Occipital lobe (tissue), 2 donors: Measurements from ENCODE around the gene GABPB1. TPM values are rescaled to one million over a fixed set of nuclear protein-coding genes. Genes with fewer than 3 reads are reported as not detected.

ENCODE experiments used
- DNase-seq: peaks from one replicate; lab custom pipeline; 2025; lab: John Stamatoyannopoulos, UW
- total RNA-seq: library from RNA; depleted of rRNA; stranded (reverse); fragments of >200 nt; gene quantifications from one replicate; pipeline ENCODE4 v1.2.3, GENCODE V29; 2014

The GABPB1 gene
- total RNA-seq, 1 donor from 2014 or later, result 58.2 TPM

DNA sequence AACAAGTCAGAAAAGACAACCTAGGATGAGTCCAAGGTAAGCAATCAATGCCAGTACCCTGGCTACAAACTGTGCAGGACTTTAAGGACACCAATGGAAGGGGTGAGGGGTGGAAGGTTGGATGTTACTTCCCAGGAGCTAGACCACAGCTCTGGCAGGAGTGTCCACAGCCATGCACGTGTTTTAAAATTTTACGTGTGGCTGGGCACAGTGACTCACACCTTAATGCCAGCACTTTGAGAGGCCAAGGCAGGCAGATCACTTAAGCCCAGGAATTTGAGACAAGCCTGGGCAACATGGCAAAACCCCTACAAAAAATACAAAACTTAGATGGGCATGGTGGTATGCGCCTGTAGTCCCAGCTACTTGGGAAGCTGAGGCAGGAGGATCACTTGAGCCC is 74.7 kb downstream of the GABPB1 start:
- DNase-seq, result no peak

DNA sequence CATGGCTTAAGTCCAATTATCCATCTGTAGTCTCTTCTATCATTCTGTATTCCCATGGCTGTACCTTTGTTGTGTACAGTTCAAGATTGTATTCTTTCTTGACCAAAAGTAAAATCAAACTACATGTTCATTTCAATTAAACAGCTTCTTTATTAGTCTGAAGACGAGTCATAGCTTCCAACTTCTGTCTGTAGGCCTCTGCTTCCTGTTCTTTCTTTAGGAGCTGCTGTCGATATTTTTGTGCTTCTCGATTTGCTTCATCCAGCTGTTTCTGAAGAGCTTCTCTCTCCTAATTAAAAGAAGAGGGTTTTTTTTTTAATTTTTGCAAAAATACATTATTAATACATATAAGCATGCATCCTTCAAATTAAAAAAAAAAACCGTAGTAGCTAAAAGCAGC is 76.5 kb downstream of the GABPB1 start:
- no peak for DNase-seq

DNA sequence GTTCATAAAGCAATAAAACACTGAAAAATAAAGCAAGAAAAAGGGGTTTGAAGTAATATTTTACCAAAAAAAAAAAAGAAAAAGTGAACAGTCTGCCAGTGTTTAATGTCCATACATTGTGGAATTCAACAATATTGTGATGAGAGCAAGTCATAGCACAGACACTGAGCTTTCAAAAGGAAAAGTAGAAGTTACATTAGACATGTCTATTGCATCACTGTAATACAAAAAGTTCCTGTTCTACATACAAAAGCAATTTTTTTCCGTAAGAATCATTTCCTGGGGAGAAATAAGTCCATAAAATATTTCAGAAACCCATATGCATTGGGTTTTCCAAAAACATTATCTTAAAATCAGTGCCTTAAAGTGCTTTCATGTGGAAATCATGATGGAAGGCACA is 77.6 kb downstream of the GABPB1 start:
- DNase-seq, result no peak

DNA sequence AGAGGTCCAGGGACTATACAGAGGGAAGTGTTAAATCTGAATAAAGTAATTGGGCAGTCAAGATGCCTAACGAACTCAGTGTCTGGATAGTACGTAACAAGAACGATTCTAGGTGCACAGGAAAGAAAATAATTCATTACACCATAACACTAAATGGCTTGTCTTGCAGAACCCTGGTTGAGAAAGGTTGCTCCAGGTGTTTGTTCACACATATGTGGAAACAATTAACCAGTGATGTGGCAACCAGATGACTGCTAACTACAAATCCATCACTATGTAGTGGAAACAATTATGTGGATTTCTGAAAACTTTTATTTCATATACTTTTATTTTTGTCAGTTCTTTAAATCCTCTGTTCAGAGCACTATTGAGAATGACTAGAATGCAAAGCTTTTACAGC is 79.1 kb downstream of the GABPB1 start:
- DNase-seq, result no peak

DNA sequence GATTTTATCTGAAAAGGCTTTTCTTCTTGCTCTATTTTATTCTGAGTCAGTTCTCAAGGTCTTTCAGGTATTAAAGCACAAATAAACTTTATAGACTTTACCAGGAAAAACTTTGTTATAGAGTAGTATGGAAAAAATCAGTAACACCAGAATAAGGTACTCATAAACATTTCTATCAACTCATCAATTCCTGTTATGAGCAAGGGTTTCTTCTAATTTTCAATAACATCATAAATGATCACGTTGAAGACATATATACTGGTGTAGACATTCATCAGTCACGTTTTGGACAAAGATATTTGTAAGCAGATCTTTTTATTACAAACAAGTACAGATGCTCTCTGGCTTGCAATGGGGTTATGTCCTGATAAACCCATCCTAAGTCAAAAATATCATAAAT is 79.9 kb downstream of the GABPB1 start:
- DNase-seq, result no peak

DNA sequence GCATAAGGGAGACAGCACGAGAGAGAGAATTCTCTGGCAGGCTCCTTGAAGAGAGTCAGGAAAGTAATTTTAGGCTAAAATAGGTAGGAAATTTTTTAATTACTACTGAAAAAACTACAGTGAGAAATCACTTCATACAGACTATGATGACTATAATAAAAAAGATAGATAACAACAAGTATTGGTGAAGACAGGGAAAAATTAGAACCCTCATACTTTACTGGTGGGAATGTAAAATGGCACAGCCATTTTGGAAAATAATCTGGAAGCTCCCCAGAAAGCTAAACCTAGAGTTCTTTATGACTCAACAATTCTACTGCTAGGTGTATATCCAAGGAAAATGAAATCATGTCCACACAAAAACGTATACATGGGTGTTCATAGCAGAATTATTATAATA is 87.4 kb downstream of the GABPB1 start:
- no peak for DNase-seq

DNA sequence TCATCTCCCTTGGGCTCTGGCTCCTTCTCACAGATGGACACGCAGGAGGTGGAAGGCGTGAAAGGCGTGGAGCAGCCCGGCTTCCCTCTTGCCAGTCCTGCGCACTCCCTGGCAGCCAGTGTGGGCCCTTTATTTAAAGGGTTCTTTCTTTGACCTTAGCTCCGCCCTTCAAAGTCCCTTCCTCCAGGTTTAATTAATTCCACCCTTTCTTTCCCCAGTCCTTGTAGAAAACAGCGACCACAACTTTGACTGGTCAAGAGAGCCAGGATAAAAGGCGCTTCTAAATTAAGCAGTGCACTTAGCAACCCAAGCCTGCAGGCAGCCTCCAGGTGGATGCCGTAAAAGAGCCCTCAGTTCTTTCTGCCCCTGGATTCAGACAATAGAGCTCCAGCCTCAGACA is 89.4 kb downstream of the GABPB1 start, which contains the start of gene HDC:
HDC (minus strand) TSS at position 107 of the 400 bp plus-strand sequence; CDS start at position 4, 103 bp downstream.
- DNase-seq, result no peak

DNA sequence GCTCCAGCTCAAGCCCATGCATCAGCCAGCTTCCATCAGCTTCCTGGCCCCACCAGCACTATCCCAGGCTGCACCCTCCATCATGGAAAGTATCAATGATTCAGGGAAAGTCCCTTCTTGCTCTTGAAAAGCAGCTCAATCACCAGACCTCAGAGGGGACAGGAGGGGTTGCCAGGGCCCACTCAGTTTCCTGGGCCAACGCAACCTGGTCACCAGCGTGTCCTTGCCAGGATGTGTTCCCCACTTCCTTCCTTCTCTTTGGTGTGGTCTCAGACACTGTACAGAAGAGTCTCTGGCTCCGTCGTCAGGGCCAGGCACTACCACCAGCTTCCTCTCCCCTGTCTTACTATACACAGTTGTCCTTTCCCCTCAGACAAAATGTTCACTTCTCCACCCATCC is 92.5 kb downstream of the GABPB1 start:
- no peak for DNase-seq

DNA sequence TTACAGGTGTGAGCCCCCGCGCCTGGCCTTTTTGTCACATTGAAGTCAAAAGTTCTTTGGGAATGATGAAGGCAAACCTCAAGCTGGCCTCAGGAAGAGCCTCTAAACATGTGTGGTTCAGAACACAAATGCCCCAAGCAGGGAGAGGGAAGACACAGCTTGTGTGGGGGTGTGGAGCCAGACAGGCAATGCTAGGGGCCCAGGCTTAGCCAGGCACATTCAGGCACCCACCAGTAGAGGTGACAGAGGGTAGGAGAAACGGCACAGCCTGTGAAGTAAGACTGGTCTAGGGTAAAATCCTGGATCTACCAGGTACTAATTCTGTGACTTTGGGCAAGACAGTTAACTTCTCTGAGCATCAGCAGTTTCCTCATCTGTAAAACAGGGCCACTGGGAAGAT is 93.0 kb downstream of the GABPB1 start:
- no peak for DNase-seq

DNA sequence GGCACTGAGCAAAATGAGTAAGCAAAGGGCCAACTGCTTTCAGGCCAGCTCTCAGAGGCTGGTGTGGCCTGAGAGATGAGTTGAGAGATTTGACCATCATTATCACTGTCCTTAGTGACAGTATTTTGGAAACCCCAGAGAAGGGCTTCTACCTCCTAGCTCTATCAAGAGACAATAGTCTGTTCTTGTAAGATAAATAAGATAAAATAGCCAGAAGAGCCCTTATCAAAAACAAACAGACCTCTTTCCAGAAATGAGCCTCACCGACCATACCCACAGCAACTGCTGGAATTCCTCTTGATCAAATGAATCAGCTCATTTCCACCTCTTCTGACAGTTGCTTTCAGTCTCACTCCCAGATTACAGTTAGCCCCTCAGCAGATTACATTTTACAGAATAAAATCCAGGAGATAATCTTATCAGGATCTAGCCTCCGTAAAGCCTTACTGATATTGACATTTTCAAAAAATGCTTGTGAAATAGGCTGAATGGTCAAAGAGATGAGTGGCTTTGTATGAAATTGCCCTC is 94.0 kb downstream of the GABPB1 start:
- DNase-seq, result no peak

DNA sequence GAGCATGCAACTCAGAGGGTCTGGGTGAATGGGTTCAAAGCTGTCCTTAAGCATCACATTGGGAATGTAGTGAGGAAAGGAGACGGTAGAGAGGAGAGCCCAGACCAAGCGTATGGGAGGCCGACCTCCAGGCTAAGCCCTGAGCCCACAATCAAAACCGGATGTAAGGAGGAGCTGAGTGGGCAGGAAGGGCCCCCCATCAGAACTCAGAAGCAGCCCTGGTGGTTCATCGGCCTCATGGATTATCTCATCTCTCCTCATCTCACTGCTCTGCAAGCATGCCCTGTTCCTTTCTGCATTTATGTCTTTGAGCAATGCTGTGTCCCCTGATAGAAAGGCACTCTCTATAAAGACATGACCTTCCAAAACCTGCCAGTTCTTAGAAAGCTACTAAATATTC is 95.7 kb downstream of the GABPB1 start:
- no peak for DNase-seq

DNA sequence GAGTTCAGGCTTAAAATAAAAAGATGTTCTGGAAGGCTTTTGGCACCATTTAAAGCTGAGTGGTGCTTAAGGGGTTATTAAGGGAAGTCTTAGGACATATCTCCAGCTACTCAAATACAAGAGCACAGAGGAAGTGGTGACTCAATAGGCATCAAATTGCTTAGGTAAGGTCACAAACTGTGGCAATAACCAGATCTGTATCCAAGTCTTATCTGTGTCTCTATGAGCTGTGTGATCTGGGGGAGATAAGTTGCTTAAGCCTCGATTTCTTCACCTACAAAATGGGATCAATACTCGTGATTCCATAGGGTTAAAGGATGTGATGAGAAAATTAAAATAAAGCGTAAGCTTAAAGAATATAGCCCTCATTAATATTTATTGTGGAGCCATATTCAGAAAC is 97.1 kb downstream of the GABPB1 start:
- DNase-seq, result no peak

DNA sequence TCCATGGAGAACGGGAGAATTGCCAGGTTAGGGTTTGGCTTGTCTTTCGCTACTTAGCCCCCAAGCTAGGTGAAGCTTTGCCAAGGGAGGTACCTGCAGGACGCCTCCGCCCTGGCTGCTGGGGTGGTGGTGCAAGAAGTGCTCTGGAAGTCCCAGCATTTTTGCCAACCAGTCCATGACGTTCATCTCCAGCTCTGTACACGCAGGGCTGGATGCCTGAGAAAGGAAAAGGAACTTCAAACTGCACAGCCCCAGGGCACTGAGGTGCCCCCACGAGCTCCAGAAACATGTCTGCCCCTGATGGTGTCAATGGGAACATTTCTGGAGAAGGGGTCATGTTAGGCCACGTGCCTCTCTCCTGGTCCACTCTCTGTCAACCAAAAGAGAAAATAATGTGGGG is 97.7 kb downstream of the GABPB1 start:
- DNase-seq, result no peak

DNA sequence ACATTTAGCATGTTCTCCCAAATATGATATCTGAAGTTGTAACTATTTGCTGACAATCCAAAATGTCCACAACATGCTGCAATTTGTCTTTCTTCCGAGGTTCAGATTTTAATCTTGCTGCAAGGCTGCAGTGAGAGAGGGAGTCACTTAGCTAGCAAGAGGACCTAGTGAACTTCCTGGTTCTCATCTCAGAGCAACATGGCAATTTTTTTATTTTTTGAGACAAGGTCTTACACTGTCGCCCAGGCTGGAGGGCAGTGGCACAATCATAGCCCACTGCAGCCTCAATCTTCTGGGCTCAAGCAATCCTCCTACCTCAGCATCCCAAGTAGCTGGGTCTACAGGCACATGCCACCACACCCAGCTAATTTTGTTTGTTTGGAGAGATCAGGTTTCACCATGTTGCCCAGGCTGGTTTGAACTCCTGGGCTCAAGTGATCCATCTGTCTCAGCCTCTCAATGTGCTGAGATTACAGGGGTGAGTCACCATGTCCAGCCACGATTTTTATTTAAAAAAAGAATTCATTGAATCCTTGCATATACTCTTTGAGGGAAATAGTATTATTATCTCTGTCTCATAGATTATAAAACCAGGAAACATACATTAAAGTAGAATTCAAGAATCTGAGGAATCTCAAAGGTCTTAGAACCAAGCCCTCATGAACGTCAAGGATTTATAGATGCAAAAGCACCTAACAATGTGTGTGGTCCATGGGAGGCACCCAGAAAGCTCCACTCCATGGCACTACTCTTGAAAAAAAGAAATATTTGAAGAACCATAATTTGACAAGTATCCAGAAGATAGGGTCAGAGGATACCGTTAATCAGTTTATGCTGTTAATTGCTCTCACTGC is 98.6 kb downstream of the GABPB1 start:
- no peak for DNase-seq

DNA sequence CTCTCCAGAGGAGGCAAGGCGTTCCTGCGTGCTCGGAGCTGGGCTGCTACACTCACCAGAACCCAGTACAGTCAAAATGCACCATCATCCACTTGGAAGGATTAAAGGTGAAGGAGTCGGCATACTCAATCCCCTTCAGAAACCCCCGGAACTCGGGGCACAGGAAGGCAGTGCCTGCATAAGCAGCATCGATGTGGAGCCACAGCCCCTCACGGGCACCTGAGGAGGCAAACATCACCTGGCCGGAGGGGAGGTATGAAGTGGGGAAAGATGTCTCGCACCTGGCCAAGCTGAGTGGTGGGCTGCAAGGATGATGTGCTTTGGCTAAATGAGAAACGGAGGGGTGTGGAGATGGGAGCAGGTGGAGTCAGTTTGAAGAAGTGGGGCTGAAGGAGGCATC is 102.4 kb downstream of the GABPB1 start:
- no peak for DNase-seq

DNA sequence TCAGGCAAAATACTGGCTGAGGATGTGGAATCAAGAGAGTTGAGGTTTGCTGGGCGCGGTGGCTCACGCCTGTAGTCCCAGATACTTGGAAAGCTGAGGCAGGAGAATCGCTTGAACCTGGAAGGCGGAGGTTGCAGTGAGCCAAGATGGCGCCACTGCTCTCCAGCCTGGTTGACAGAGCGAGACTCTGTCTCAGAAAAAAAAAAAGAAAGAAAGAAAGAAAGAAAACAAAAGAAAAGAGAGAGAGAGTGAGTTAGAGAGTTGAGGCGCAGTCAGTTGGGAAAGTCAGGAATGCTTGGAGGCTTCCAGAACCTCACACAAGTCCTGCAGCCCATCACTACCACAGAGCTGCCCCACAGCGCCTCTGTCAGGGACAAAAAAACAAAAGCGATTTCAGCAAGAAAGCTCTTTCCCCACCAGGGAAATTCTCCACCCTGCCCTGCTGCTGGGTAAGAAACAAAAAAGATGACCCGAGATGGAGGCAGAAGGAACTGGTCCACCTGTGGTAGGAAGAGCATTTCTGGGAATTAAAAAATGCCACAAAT is 103.3 kb downstream of the GABPB1 start:
- no peak for DNase-seq

DNA sequence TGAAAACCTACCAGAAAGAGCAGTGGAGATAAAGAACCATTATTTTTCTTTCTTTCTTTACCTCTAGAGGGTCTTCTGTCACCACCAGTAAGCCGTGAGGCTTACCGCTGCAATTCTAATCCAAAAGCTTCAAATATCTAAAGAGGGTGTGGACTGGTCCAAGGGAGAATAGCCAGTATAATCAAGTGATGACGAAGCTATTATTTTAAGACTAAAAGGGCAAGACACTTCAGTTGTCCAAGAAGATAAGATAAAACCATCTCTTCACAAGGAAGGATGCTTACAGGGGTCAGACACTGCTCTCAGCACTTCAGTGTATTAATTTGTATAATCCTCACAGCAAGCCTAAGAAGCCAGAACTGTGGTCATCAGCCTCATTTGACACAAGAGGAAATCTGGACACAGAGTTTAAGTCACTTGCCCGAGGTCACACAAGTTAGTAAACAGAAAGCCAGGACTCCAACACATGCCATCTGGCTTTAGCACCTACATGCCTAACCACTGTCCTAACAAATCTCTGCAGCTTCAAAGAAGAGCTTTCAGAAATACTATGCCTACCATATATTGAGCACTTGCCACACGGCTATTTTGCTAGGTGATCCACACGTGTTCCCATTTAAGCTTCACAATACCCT is 104.1 kb downstream of the GABPB1 start:
- no peak for DNase-seq

DNA sequence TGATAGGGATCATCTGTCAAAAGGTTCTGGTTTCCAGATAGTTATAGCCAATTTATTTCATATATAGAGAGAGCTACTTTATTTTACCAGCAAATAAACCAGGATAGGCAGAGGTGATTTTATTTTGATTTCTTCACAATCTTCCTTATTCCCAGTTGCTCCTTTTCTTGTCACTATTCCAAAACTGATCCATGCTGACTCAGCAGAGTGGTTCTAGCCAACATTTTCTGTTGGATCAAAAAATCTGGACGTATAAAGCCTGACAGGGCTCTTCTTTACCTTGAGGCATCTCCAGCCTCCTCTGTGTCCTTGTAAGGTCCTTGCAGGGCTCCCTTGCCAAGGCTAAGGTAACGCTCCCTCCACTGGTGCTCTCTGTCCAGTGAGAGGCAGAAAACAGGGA is 105.3 kb downstream of the GABPB1 start:
- DNase-seq, result no peak

DNA sequence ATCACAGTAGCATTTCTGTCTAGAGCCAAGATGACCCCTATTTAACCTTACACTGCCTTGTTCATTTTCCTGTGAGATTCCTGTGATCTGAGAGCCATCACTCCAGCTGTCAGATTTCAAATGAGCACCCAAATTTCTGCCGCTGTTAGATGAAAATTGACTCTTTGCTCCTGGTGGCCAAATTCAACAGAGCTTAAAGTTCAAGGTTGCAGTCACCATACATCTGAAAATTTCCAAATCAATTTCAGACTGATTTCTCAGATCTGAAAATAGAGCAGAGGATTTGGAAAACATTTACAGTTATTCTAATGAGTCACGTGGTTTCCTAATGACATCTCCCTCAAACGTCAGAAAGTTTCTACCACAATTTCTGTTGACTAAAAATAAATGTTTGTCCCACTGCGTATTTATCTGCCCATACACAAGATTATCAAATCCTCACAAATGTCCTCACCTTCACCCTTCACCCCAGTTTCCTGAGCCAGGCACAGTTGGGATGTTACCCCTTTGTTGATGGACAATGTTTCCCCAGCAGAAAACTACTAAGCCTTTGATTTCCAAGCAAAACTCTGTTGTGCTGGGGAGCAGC is 105.9 kb downstream of the GABPB1 start:
- no peak for DNase-seq

DNA sequence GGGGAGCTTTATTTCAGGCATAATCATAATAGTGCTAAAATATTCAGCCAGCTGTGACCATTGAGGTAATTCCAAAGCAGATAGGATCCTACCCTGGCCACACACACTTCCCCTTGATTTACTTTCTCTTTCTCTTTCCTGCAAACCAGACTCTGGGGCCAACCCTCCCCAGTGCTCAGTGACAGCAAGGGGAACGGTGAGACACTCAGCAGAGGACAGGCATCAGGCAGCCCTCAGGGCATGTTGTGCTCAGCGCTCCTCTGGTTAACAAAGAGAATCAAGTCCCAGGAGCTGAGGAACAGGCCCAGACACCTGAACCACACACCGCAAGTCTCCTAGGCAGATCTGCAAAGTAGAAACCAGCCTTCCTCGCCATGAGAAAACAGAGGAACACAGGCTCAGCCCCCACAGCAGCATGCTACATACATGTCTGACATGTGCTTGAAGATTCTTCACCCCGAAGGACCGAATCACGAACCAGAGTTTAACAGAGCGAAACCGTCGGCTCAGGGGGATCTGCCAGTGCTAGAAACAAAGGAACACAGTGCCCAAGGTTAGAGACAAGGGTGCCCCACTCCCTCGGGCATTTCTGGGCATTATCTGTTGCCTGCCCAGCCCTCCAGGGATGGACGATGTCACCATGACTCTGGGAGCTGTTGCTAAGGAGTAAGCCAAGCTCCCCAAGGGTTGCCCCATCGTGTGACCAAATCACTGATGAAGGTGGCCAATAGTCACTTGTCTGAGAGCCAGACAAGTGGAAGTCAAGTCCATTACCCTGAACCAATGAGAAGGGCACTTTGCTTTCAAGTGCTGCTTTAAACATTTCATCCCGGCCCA is 107.0 kb downstream of the GABPB1 start:
- DNase-seq, result no peak

DNA sequence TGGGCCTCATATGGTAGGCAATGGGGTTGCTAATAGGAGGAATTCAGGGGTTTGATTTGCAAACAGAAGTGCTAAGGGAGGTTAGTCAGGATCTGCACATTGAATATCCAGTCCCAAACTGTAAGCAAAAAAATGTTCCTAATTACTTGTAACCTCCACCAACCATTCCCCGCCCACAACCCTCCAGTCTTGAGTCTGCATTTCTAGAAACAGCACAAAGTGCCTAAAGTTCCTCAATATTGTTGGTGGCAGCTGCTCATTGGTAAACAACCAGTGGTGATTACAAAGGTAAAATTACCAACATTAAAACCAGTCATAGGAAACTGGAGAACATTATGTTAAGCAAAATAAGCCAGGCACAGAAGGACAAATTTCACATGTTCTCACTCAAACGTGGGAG is 108.4 kb downstream of the GABPB1 start:
- no peak for DNase-seq
